Testis (tissue), 2 donors: ENCODE measurements around the gene PRKAG2.

Experiments used
- CTCF ChIP-seq, 3 experiments: fragments of 450-650 bp in 2 of 3; fragments of 200-600 bp in 1 of 3; sonication (generic) in 1 of 3; IDR thresholded peaks; one replicate each; pipeline ENCODE4 v1.5.1; 2016 to 2019; ENCODE audit warnings: antibody characterized with exemption in 3 of 3, mild to moderate bottlenecking in 2 of 3, moderate library complexity in 1 of 3
- POLR2A ChIP-seq: fragments of 450-650 bp; IDR thresholded peaks from one replicate; pipeline ENCODE4 v1.6.1; 2017; ENCODE audit warnings: antibody characterized with exemption, mild to moderate bottlenecking, moderate library complexity

DNA sequence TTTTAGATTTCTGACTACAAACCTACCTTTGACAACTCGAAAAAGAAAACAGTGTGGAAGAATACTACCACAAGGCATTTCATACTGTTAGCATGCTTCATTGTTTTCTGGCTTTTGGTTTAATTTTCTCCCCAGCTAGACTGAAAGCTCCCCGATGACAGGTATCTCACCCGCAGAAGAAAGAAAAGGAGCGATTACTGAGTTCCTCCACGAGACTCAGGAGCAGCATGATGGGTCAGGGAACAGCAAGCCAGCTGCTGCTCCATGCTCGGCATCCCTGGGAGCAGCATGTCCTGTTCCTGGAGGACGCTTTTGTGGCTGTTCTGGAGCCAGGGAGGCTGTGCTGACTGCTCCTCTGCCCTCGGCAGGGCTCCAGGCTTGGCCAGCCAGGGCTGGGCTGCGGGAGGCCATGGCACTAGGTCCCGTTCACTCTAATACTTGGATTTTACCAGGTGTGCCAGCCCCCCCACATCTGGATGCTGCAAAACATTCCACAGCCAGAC, 133.4 kb downstream of the PRKAG2 start:
- TF ChIP-seq POLR2A (no peak), CTCF (IDR thresholded peaks at IDR 0.05) (no peak)
